Gastroesophageal sphincter (tissue), 3 donors: ENCODE results near the gene MTIF3.

Source experiments
- POLR2AphosphoS5 ChIP-seq: sonication (generic); formaldehyde crosslinking; IDR thresholded peaks from one replicate; pipeline ENCODE4 v1.6.1; 2017; ENCODE audit warnings: antibody characterized with exemption
- TF ChIP-seq, protein P1 (sequence below), 4 experiments: fragments of 200-600 bp in 2 of 4; fragments of 450-650 bp in 2 of 4; sonication (generic) in 1 of 4; IDR thresholded peaks; one replicate each; pipeline ENCODE4 v1.5.1; 2017 to 2019; ENCODE audit warnings: antibody characterized with exemption in 4 of 4, mild to moderate bottlenecking in 2 of 4, moderate library complexity in 2 of 4

- TF ChIP-seq, protein P1, sequence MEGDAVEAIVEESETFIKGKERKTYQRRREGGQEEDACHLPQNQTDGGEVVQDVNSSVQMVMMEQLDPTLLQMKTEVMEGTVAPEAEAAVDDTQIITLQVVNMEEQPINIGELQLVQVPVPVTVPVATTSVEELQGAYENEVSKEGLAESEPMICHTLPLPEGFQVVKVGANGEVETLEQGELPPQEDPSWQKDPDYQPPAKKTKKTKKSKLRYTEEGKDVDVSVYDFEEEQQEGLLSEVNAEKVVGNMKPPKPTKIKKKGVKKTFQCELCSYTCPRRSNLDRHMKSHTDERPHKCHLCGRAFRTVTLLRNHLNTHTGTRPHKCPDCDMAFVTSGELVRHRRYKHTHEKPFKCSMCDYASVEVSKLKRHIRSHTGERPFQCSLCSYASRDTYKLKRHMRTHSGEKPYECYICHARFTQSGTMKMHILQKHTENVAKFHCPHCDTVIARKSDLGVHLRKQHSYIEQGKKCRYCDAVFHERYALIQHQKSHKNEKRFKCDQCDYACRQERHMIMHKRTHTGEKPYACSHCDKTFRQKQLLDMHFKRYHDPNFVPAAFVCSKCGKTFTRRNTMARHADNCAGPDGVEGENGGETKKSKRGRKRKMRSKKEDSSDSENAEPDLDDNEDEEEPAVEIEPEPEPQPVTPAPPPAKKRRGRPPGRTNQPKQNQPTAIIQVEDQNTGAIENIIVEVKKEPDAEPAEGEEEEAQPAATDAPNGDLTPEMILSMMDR (IDR thresholded peaks at IDR 0.05): peak in 1 of 4 experiments; percentile 38
- TF ChIP-seq POLR2AphosphoS5: no peak
Measured at GRCh38 chr13:27481766-27482165, 31.4 kb upstream of the MTIF3 start.
